Measurements from ENCODE around the gene TTLL6. TPM values are rescaled to one million over a fixed set of nuclear protein-coding genes. Genes with fewer than 3 reads are reported as not detected.

Gene TTLL6
- total and polyA plus RNA-seq, 8 donors: 0.35 to 2.4 (median 1.4) TPM

- peaks cover 99 to 100% of the 10 kb centered on the region in 2 donors for H3K27me3 ChIP-seq
- no peak overlapping the region for H3K4me3 ChIP-seq
- DNase-seq: no peak
- no peaks in the 10 kb centered on the region for H3K36me3 ChIP-seq
- no peak for TF ChIP-seq CTCF (IDR thresholded peaks at IDR 0.05)
- ATAC-seq: no peak
- H3K4me1 ChIP-seq: peaks cover 0 to 5% of the 10 kb centered on the region in 2 donors
- H3K27ac ChIP-seq: no peak overlapping the region
- no peaks in the 10 kb centered on the region for H3K9me3 ChIP-seq
- intact Hi-C loops (cut with DNase I): no loop called here
Measured at GRCh38 chr17:48748718-48749566, 68.1 kb downstream of the TTLL6 start.

GRCh38 chr17:48747445-48748363, 69.3 kb downstream of the TTLL6 start:
- DNase-seq (no peak), ATAC-seq (no peak)
- intact Hi-C loops (cut with DNase I): no loop called here
- no peak overlapping the region for H3K27ac ChIP-seq
- no peaks in the 10 kb centered on the region for H3K4me1 ChIP-seq
- H3K36me3 ChIP-seq: no peaks in the 10 kb centered on the region
- no peak for TF ChIP-seq CTCF (IDR thresholded peaks at IDR 0.05)
- H3K27me3 ChIP-seq: peaks cover 98 to 100% of the 10 kb centered on the region in 2 donors
- no peaks in the 10 kb centered on the region for H3K9me3 ChIP-seq
- no peak overlapping the region for H3K4me3 ChIP-seq

GRCh38 chr17:48746916-48747444, 70.0 kb downstream of the TTLL6 start:
- H3K27me3 ChIP-seq: peaks cover 97 to 100% of the 10 kb centered on the region in 2 donors
- H3K9me3 ChIP-seq: no peaks in the 10 kb centered on the region
- ATAC-seq (no peak), DNase-seq (no peak)
- no peak overlapping the region for H3K4me3 ChIP-seq
- no peak overlapping the region for H3K27ac ChIP-seq
- H3K4me1 ChIP-seq: no peaks in the 10 kb centered on the region
- no peaks in the 10 kb centered on the region for H3K36me3 ChIP-seq
- intact Hi-C loops (cut with DNase I): no loop called here
- TF ChIP-seq CTCF (IDR thresholded peaks at IDR 0.05): no peak

GRCh38 chr17:48745381-48746275, 71.4 kb downstream of the TTLL6 start:
- Histone ChIP-seq H3K4me3 (no peak overlapping the region), H3K36me3 (no peaks in the 10 kb centered on the region), H3K9me3 (no peaks in the 10 kb centered on the region), H3K27ac (no peak overlapping the region), H3K27me3 (peaks cover 96 to 100% of the 10 kb centered on the region in 2 donors), H3K4me1 (no peaks in the 10 kb centered on the region)
- no peak for DNase-seq
- ATAC-seq: no peak
- intact Hi-C loops (cut with DNase I): no loop called here
- no peak for TF ChIP-seq CTCF (IDR thresholded peaks at IDR 0.05)

Measured in left lung (tissue), 10 donors.